ENCODE results near the gene GPR42. TPM values are rescaled to one million over a fixed set of nuclear protein-coding genes. Genes with fewer than 3 reads are reported as not detected.

The GPR42 gene
- total RNA-seq, 2 experiments from 2014 or later = 0.13 TPM; not detected in 1

- no peak overlapping the region for H3K27ac Mint-ChIP-seq
- CTCF ChIA-PET = no interaction called here
These were observed 9.7 kb downstream of the GPR42 start for GRCh38 chr19:35380450-35381124.

GRCh38 chr19:35381318-35381717 lies 10.4 kb downstream of the GPR42 start:
- H3K4me1 Mint-ChIP-seq = peaks cover 1% of the 10 kb centered on the region
- no peak overlapping the region for H3K27ac Mint-ChIP-seq
- H3K4me3 Mint-ChIP-seq = no peak overlapping the region
- H3K36me3 Mint-ChIP-seq (ENCODE audit: low read depth) = peaks cover under 1% of the 10 kb centered on the region
- CTCF ChIA-PET = no interaction called here
- H3K9me3 Mint-ChIP-seq = peaks cover 4% of the 10 kb centered on the region
- POLR2A ChIA-PET = no interaction called here
- H3K27me3 Mint-ChIP-seq = peaks cover 31% of the 10 kb centered on the region
- DNase-seq = no peak

More at GRCh38 chr19:35380450-35381124, 9.7 kb downstream of the GPR42 start:
- Mint-ChIP-seq H3K36me3 (ENCODE audit: low read depth) (no peaks in the 10 kb centered on the region), H3K27me3 (peaks cover 36% of the 10 kb centered on the region), H3K4me1 (peaks cover 1% of the 10 kb centered on the region), H3K9me3 (peaks cover 4% of the 10 kb centered on the region), H3K4me3 (no peak overlapping the region)
- no peak for DNase-seq
- POLR2A ChIA-PET = no interaction called here

- Mint-ChIP-seq H3K4me1 (peaks cover 1% of the 10 kb centered on the region), H3K27ac (no peak overlapping the region), H3K9me3 (peaks cover 7% of the 10 kb centered on the region), H3K4me3 (no peak overlapping the region), H3K36me3 (ENCODE audit: low read depth) (peaks cover 3% of the 10 kb centered on the region), H3K27me3 (peaks cover 31% of the 10 kb centered on the region)
- ChIA-PET CTCF (no interaction called here), POLR2A (no interaction called here)
- no peak for DNase-seq
These were observed 11.1 kb downstream of the GPR42 start for GRCh38 chr19:35381926-35382325.

- POLR2A ChIA-PET = no interaction called here
- H3K27ac Mint-ChIP-seq = no peak overlapping the region
- peaks cover 27% of the 10 kb centered on the region for H3K27me3 Mint-ChIP-seq
- H3K9me3 Mint-ChIP-seq = peaks cover 7% of the 10 kb centered on the region
- H3K4me3 Mint-ChIP-seq = no peak overlapping the region
- peaks cover 3% of the 10 kb centered on the region for H3K36me3 Mint-ChIP-seq (ENCODE audit: low read depth)
- no peak for DNase-seq
- CTCF ChIA-PET = interaction anchor here (0.6 kb wide), 1 partner anchor 566 kb away, joined by 3 read pairs; no protein-coding TSS in a partner anchor
- H3K4me1 Mint-ChIP-seq = peaks cover 1% of the 10 kb centered on the region
These were observed 12.7 kb downstream of the GPR42 start for GRCh38 chr19:35383536-35383935.

GRCh38 chr19:35388277-35389054 lies 17.6 kb downstream of the GPR42 start:
- Mint-ChIP-seq H3K27me3 (peaks cover 10% of the 10 kb centered on the region), H3K4me3 (no peak overlapping the region), H3K4me1 (no peaks in the 10 kb centered on the region), H3K27ac (no peak overlapping the region), H3K36me3 (ENCODE audit: low read depth) (peaks cover 3% of the 10 kb centered on the region), H3K9me3 (peaks cover 7% of the 10 kb centered on the region)
- no peak for DNase-seq
- POLR2A ChIA-PET = no interaction called here
- CTCF ChIA-PET = interaction anchor here (1.1 to 1.3 kb wide), 2 partner anchors 10 to 14 kb away, joined by 3 to 4 read pairs; no protein-coding TSS in a partner anchor

- peaks cover 3% of the 10 kb centered on the region for H3K9me3 Mint-ChIP-seq
- no peak overlapping the region for H3K27ac Mint-ChIP-seq
- ChIA-PET POLR2A (no interaction called here), CTCF (interaction anchor here (0.6 kb wide), 1 partner anchor 9 kb away, joined by 3 read pairs; no protein-coding TSS in a partner anchor)
- no peaks in the 10 kb centered on the region for H3K4me1 Mint-ChIP-seq
- no peak overlapping the region for H3K4me3 Mint-ChIP-seq
- H3K27me3 Mint-ChIP-seq = peaks cover 9% of the 10 kb centered on the region
- peaks cover 3% of the 10 kb centered on the region for H3K36me3 Mint-ChIP-seq (ENCODE audit: low read depth)
- DNase-seq = no peak
These were observed 18.5 kb downstream of the GPR42 start for GRCh38 chr19:35389192-35389861.

GRCh38 chr19:35392742-35393715 lies 22.2 kb downstream of the GPR42 start:
- H3K4me1 Mint-ChIP-seq = no peaks in the 10 kb centered on the region
- H3K27ac Mint-ChIP-seq = no peak overlapping the region
- H3K36me3 Mint-ChIP-seq (ENCODE audit: low read depth) = no peaks in the 10 kb centered on the region
- no peak for DNase-seq
- H3K9me3 Mint-ChIP-seq = no peaks in the 10 kb centered on the region
- H3K27me3 Mint-ChIP-seq = peaks cover 9% of the 10 kb centered on the region
- H3K4me3 Mint-ChIP-seq = no peak overlapping the region
- ChIA-PET CTCF (no interaction called here), POLR2A (no interaction called here)

GRCh38 chr19:35395382-35396199 lies 24.7 kb downstream of the GPR42 start:
- Mint-ChIP-seq H3K27ac (no peak overlapping the region), H3K4me3 (no peak overlapping the region), H3K9me3 (no peaks in the 10 kb centered on the region), H3K27me3 (peaks cover 4% of the 10 kb centered on the region), H3K4me1 (no peaks in the 10 kb centered on the region), H3K36me3 (ENCODE audit: low read depth) (no peaks in the 10 kb centered on the region)
- CTCF ChIA-PET = no interaction called here
- POLR2A ChIA-PET = no interaction called here
- no peak for DNase-seq

- Mint-ChIP-seq H3K27ac (no peak overlapping the region), H3K36me3 (ENCODE audit: low read depth) (no peaks in the 10 kb centered on the region), H3K4me3 (no peak overlapping the region), H3K9me3 (no peaks in the 10 kb centered on the region), H3K4me1 (no peaks in the 10 kb centered on the region), H3K27me3 (peaks cover 6% of the 10 kb centered on the region)
- ChIA-PET CTCF (no interaction called here), POLR2A (no interaction called here)
- no peak for DNase-seq
These were observed 25.5 kb downstream of the GPR42 start for GRCh38 chr19:35396240-35396885.

- no peak overlapping the region for H3K27ac Mint-ChIP-seq
- H3K27me3 Mint-ChIP-seq = peaks cover 6% of the 10 kb centered on the region
- no peak overlapping the region for H3K4me3 Mint-ChIP-seq
- DNase-seq = no peak
- ChIA-PET CTCF (no interaction called here), POLR2A (no interaction called here)
- no peaks in the 10 kb centered on the region for H3K9me3 Mint-ChIP-seq
- no peaks in the 10 kb centered on the region for H3K36me3 Mint-ChIP-seq (ENCODE audit: low read depth)
- H3K4me1 Mint-ChIP-seq = peaks cover under 1% of the 10 kb centered on the region
These were observed 26.2 kb downstream of the GPR42 start for GRCh38 chr19:35397064-35397463.

GRCh38 chr19:35398570-35398969 lies 27.7 kb downstream of the GPR42 start:
- Mint-ChIP-seq H3K27ac (no peak overlapping the region), H3K4me1 (peaks cover 6% of the 10 kb centered on the region), H3K27me3 (peaks cover 6% of the 10 kb centered on the region), H3K4me3 (no peak overlapping the region), H3K9me3 (no peaks in the 10 kb centered on the region), H3K36me3 (ENCODE audit: low read depth) (no peaks in the 10 kb centered on the region)
- CTCF ChIA-PET = interaction anchor here (0.7 kb wide), 1 partner anchor 9 kb away, joined by 3 read pairs; no protein-coding TSS in a partner anchor
- DNase-seq = no peak
- POLR2A ChIA-PET = no interaction called here
